Bronchial epithelial cell (primary cell): ENCODE results near the gene USB1. TPM values are rescaled to one million over a fixed set of nuclear protein-coding genes. Genes with fewer than 3 reads are reported as not detected.

ENCODE experiments used
- DNase-seq: peaks from one replicate; pipeline ENCODE4 v3.0.0-alpha.2; 2010; ENCODE audit warnings: low read depth
- FAIRE-seq: peaks from 2 replicates; lab custom pipeline; 2011; peaks lifted over from hg19 to GRCh38; lab: Jason Lieb, UNC
- H3K27me3 ChIP-seq: 2 replicates; pipeline ENCODE4 v1.5.1; 2011; ENCODE audit warnings: low read length; ENCODE audit not compliant: control insufficient read depth, insufficient read depth
- H3K36me3 ChIP-seq: 2 replicates; pipeline ENCODE4 v1.5.1; 2011; ENCODE audit warnings: low read length; ENCODE audit not compliant: control insufficient read depth, insufficient read depth
- H3K4me3 ChIP-seq: 2 replicates; pipeline ENCODE4 v1.5.1; 2011; ENCODE audit warnings: mild to moderate bottlenecking, low read depth, low read length, control low read depth
- CTCF ChIP-seq: IDR thresholded peaks from 2 replicates; pipeline ENCODE4 v1.5.1; 2011; ENCODE audit warnings: mild to moderate bottlenecking, moderate library complexity, low read length, control low read depth, inconsistent platforms; ENCODE audit not compliant: insufficient read depth, severe bottlenecking
- total RNA-seq: library from RNA; depleted of rRNA; stranded (reverse); fragments of >200 nt; gene quantifications from 2 replicates; pipeline ENCODE4 v1.2.1, GENCODE V29; 2014

Gene USB1
- total RNA-seq, 1 donor from 2014 or later: 29.5 TPM

DNA sequence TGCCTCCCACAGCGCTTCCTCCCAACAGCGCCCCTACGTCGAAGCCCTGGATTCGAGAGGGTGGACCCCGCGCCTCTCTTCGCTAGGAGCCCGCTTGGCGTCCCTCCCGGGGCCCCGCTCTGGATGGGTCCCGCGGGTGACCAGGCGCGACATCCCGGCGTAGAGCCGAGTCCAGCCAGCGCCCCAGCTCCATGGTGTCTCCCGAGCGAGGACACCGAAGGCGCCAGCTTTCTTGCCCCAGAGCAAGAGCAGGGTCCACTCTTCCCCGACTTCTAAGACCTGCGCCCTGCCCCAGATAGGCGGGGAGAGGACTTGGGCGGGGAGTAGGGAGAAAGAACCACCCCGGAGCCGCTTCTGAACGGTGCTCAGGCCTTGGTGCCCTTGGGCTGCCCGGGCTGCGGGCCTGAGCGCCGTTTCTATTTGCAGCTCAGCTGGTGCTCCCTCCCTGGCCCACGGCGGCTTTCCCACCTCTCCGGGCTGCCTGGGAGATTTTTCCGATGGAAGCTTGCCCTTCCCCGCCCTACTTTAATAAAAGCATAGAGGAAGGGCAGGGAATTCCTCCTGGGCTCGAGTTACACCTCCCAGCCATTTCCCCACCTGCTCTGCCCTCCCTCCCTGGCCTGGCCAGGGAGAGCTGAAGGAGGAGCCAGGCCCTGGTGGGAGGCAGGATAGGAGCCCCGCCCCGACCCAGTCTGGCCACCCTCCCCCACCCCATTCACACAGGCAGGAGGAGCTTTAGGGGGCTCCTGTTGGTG is 26.1 kb downstream of the USB1 start:
- no peak for FAIRE-seq
- TF ChIP-seq CTCF: no peak
- DNase-seq: peak; percentile 32
- no peaks in the 10 kb centered on the region for H3K36me3 ChIP-seq
- H3K4me3 ChIP-seq: peak overlapping the region; percentile 42
- H3K27me3 ChIP-seq: no peaks in the 10 kb centered on the region

- no peaks in the 10 kb centered on the region for H3K27me3 ChIP-seq
- no peak for DNase-seq
Measured at GRCh38 chr16:58027916-58028455, 26.8 kb downstream of the USB1 start.

DNA sequence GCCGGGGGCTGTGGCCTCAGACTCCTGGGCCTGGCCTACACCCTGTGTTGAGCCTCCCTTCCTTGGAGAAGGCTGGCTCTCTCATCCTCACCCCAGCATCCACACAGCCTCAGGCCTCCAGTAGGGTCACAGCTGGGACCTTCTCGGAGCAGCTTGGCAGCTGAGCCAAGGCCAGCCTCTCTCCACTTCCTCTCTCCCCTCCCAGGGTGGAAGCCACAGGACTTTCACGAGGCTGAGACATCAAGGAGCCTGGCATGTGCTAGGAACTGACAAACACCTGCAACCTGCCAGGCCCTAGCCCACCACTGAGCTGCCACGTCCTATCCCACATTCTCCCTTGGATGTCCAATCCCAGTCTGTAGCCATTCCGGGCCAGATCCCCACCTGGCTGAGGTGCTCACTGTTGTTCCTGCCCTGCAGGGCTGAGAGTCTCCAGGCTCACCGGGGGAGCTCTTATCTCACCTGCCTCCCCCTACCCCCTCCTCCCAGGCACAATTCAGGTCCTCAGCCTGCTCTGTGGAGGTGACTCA is 27.4 kb downstream of the USB1 start:
- no peaks in the 10 kb centered on the region for H3K27me3 ChIP-seq
- H3K4me3 ChIP-seq: no peak overlapping the region
- FAIRE-seq (peak; percentile 73), DNase-seq (no peak)
- H3K36me3 ChIP-seq: no peaks in the 10 kb centered on the region
- no peak for TF ChIP-seq CTCF

More at GRCh38 chr16:58027916-58028455, 26.8 kb downstream of the USB1 start:
- no peaks in the 10 kb centered on the region for H3K36me3 ChIP-seq
- no peak overlapping the region for H3K4me3 ChIP-seq
- TF ChIP-seq CTCF: no peak
- FAIRE-seq: no peak

- Histone ChIP-seq H3K4me3 (no peak overlapping the region), H3K27me3 (no peaks in the 10 kb centered on the region), H3K36me3 (no peaks in the 10 kb centered on the region)
- DNase-seq (no peak), FAIRE-seq (no peak)
- no peak for TF ChIP-seq CTCF
Measured at GRCh38 chr16:58029410-58029809, 28.2 kb downstream of the USB1 start.

DNA sequence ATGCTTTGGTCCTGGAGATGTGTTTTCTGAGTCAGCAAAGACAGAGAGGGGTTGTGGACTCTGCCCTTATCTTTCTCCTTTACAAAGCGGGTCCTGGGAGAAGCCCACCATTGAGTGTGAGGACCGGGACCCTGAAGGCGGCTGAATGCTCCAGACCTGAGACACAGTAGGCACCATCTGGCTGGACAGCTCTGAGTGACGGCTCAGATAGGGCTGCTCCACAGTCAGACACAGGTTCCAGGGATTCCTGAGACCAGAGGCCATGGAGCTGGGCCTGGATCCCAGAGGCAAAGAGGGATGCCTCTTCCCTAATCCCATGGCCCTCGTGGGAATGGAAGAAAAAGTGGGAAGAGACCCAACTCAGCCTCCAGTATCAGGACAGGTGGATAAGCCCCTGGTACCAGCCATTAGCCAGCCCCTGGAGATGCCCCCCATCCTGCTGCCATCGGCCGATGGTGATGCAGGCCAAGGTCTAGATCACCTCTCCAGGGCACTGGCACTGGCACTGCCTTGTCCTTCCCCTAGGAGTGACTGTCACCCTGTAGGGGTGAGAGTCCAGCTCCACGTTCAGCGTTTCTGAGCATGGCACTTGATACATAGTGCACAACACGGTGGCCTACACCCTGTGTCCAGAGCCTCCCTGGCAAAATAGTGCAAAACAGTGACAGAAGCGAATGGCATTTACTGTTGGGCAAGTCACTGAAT is 29.1 kb downstream of the USB1 start:
- no peaks in the 10 kb centered on the region for H3K27me3 ChIP-seq
- TF ChIP-seq CTCF: no peak
- H3K4me3 ChIP-seq: no peak overlapping the region
- H3K36me3 ChIP-seq: no peaks in the 10 kb centered on the region
- no peak for DNase-seq
- no peak for FAIRE-seq
